H1 (cell line): ENCODE results near the gene SVIL. TPM values are rescaled to one million over a fixed set of nuclear protein-coding genes. Genes with fewer than 3 reads are reported as not detected.
A peak's percentile ranks its signal among the peaks of the same experiment; 100 is the strongest.

ENCODE experiments used
- CTCF ChIA-PET: fragments of 300-600 bp; sonication (Branson Sonifier 250); formaldehyde crosslinking; loops from one replicate; lab custom pipeline; 2021; ENCODE audit not compliant: partially characterized antibody; lab: Charles Lee
- POLR2A ChIA-PET: fragments of 300-600 bp; sonication (Branson Sonifier 250); formaldehyde crosslinking; loops from one replicate; lab custom pipeline; 2021; ENCODE audit warnings: inconsistent platforms; ENCODE audit not compliant: partially characterized antibody; lab: Charles Lee
- DNase-seq, 2 experiments: peaks; one replicate each; pipeline versions ENCODE4 v3.0.0 to v3.0.0-alpha.2; 2010 to 2022; ENCODE audit warnings: low spot score in 2 of 2, low read depth in 1 of 2, mixed read lengths in 1 of 2
- FAIRE-seq: peaks from 2 replicates; lab custom pipeline; 2011; peaks lifted over from hg19 to GRCh38; lab: Jason Lieb, UNC
- H2AFZ ChIP-seq: 2 replicates; pipeline ENCODE4 v1.8.1; 2012; ENCODE audit warnings: low read length, inconsistent platforms
- H2AK5ac ChIP-seq: 2 replicates; pipeline ENCODE4 v1.6.1; 2013; ENCODE audit warnings: low read depth, low read length
- H2BK120ac ChIP-seq: replicated peaks from 2 replicates; pipeline ENCODE3; 2013; ENCODE audit warnings: low read depth, low read length, inconsistent platforms
- H2BK12ac ChIP-seq: 2 replicates; pipeline ENCODE4 v1.6.1; 2013; ENCODE audit warnings: low read depth, low read length
- H2BK15ac ChIP-seq: 2 replicates; pipeline ENCODE4 v1.6.1; 2013; ENCODE audit warnings: low read length
- H2BK20ac ChIP-seq: 2 replicates; pipeline ENCODE4 v1.6.1; 2013; ENCODE audit warnings: low read length
- H2BK5ac ChIP-seq: 2 replicates; pipeline ENCODE4 v1.6.1; 2013; ENCODE audit warnings: low read depth, low read length
- H3K14ac ChIP-seq: 2 replicates; pipeline ENCODE4 v1.6.1; 2013; ENCODE audit warnings: inconsistent platforms; ENCODE audit not compliant: insufficient read length
- H3K18ac ChIP-seq: 2 replicates; pipeline ENCODE4 v1.6.1; 2013; ENCODE audit warnings: low read length; ENCODE audit errors: extremely low read depth
- H3K23ac ChIP-seq: 2 replicates; pipeline ENCODE4 v1.6.1; 2013; ENCODE audit warnings: inconsistent platforms; ENCODE audit not compliant: insufficient read length
- H3K23me2 ChIP-seq: 2 replicates; pipeline ENCODE4 v1.6.1; 2013; ENCODE audit warnings: low read depth, low read length
- H3K27ac ChIP-seq: 2 replicates; pipeline ENCODE4 v1.6.1; 2011; ENCODE audit warnings: low read depth, low read length, inconsistent platforms
- H3K27me3 ChIP-seq, 4 experiments: replicated peaks in 1 of 4; 1 replicate in 1 of 4; 2 replicates in 3 of 4; pipeline versions ENCODE4 v1.6.1 to v1.8.1; 2011 to 2013; ENCODE audit warnings: low read length in 3 of 4, mild to moderate bottlenecking in 3 of 4, inconsistent platforms in 2 of 4, mixed read lengths in 2 of 4, moderate library complexity in 1 of 4; ENCODE audit not compliant: control insufficient read depth in 3 of 4, insufficient read depth in 3 of 4; ENCODE audit errors: extremely low read depth in 1 of 4
- H3K36me3 ChIP-seq, 4 experiments: 2 replicates each; pipeline versions ENCODE4 v1.6.1 to v1.8.1; 2011 to 2013; ENCODE audit warnings: mild to moderate bottlenecking in 4 of 4, low read length in 3 of 4, moderate library complexity in 2 of 4, control low read depth in 1 of 4, inconsistent platforms in 1 of 4; ENCODE audit not compliant: insufficient read depth in 4 of 4, control insufficient read depth in 2 of 4
- H3K4ac ChIP-seq: replicated peaks from 2 replicates; pipeline ENCODE3; 2013; ENCODE audit warnings: low read length, low read depth, mixed read lengths, inconsistent platforms; ENCODE audit not compliant: insufficient read length
- H3K4me1 ChIP-seq, 4 experiments: replicated peaks in 1 of 4; 1 replicate in 1 of 4; 2 replicates in 3 of 4; pipeline versions ENCODE4 v1.6.1 to v1.8.1; 2011 to 2013; ENCODE audit warnings: low read length in 3 of 4, inconsistent platforms in 2 of 4, mixed read lengths in 1 of 4; ENCODE audit not compliant: insufficient read depth in 4 of 4, control insufficient read depth in 3 of 4
- H3K4me2 ChIP-seq, 2 experiments: 2 replicates each; pipeline versions ENCODE4 v1.6.1 to v1.8.1; 2011 to 2013; ENCODE audit warnings: low read depth in 2 of 2, low read length in 2 of 2, control low read depth in 1 of 2, inconsistent platforms in 1 of 2, mild to moderate bottlenecking in 1 of 2; ENCODE audit not compliant: insufficient read depth in 1 of 2
- H3K4me3 ChIP-seq, 4 experiments: fragments of 200-600, 300-600 bp in 1 of 4; sonication (generic), shearing (Covaris generic), sonication (Bioruptor Twin) in 1 of 4; 2 replicates each; pipeline versions ENCODE4 v1.5.1 to v1.8.1; 2011 to 2016; ENCODE audit warnings: low read length in 4 of 4, low read depth in 3 of 4, control low read depth in 2 of 4, inconsistent platforms in 2 of 4, mild to moderate bottlenecking in 2 of 4, mixed read lengths in 1 of 4, moderate library complexity in 1 of 4; ENCODE audit not compliant: insufficient read depth in 2 of 4; ENCODE audit errors: extremely low read depth in 1 of 4
- H3K56ac ChIP-seq: replicated peaks from 2 replicates; pipeline ENCODE3; 2013; ENCODE audit warnings: low read depth, mild to moderate bottlenecking, mixed read lengths, low read length, inconsistent platforms; ENCODE audit not compliant: insufficient read length
- H3K79me1 ChIP-seq: 2 replicates; pipeline ENCODE4 v1.6.1; 2013; ENCODE audit warnings: low read depth, low read length, control low read depth
- H3K79me2 ChIP-seq, 2 experiments: 2 replicates each; pipeline versions ENCODE4 v1.6.1 to v1.8.1; 2012 to 2013; ENCODE audit warnings: low read length in 2 of 2, mild to moderate bottlenecking in 2 of 2, inconsistent platforms in 1 of 2; ENCODE audit not compliant: insufficient read depth in 2 of 2, control insufficient read depth in 1 of 2
- H3K9ac ChIP-seq, 4 experiments: replicated peaks in 1 of 4; 1 replicate in 1 of 4; 2 replicates in 3 of 4; pipeline versions ENCODE4 v1.6.1 to v1.8.1; 2011 to 2013; ENCODE audit warnings: low read depth in 3 of 4, low read length in 3 of 4, control low read depth in 2 of 4, mild to moderate bottlenecking in 2 of 4, moderate library complexity in 2 of 4, inconsistent platforms in 1 of 4; ENCODE audit errors: extremely low read depth in 1 of 4
- H3K9me3 ChIP-seq, 2 experiments: 2 replicates each; pipeline versions ENCODE4 v1.6.1 to v1.8.1; 2012 to 2013; ENCODE audit warnings: mild to moderate bottlenecking in 2 of 2, moderate library complexity in 2 of 2, control low read depth in 1 of 2, inconsistent platforms in 1 of 2, low read depth in 1 of 2, low read length in 1 of 2, mixed read lengths in 1 of 2; ENCODE audit not compliant: insufficient read depth in 2 of 2
- H4K20me1 ChIP-seq, 2 experiments: replicated peaks in 1 of 2; 2 replicates each; pipeline versions ENCODE3 to v1.8.1; 2011 to 2013; ENCODE audit warnings: inconsistent platforms in 2 of 2, low read length in 2 of 2, mild to moderate bottlenecking in 1 of 2; ENCODE audit not compliant: insufficient read depth in 2 of 2, control insufficient read depth in 1 of 2
- H4K5ac ChIP-seq: 2 replicates; pipeline ENCODE4 v1.6.1; 2013; ENCODE audit warnings: low read length, low read depth, mixed read lengths, inconsistent platforms; ENCODE audit not compliant: insufficient read length
- H4K8ac ChIP-seq: 2 replicates; pipeline ENCODE4 v1.8.0; 2013; ENCODE audit warnings: mild to moderate bottlenecking, moderate library complexity, low read length, inconsistent platforms; ENCODE audit not compliant: insufficient read depth; ENCODE audit errors: extremely low read depth
- H4K91ac ChIP-seq: replicated peaks from 2 replicates; pipeline ENCODE3; 2013; ENCODE audit warnings: low read length, mixed read lengths, inconsistent platforms; ENCODE audit not compliant: insufficient read length
- CEBPB ChIP-seq: IDR thresholded peaks from 2 replicates; pipeline ENCODE4 v1.6.1; 2012; ENCODE audit warnings: low read depth, low read length
- SRF ChIP-seq: IDR thresholded peaks from 2 replicates; pipeline ENCODE4 v1.6.1; 2011; ENCODE audit warnings: mild to moderate bottlenecking, low read depth, low read length, moderate library complexity
- ZNF274 ChIP-seq: IDR thresholded peaks from 2 replicates; pipeline ENCODE4 v1.7.0; 2012; ENCODE audit warnings: low read length, borderline replicate concordance; ENCODE audit errors: extremely low read depth
- WGBS, 2 experiments: shearing (Covaris generic) in 1 of 2; methylation state at CpG; one replicate each; pipeline versions ENCODE4 v1.1.6 to v1.1.7; 2013 to 2015; ENCODE audit warnings: low lambda C conversion rate in 2 of 2, mixed read lengths in 2 of 2, inconsistent platforms in 1 of 2, low coverage in 1 of 2, missing lambda C conversion rate in 1 of 2; ENCODE audit not compliant: insufficient replicate concordance in 2 of 2, insufficient coverage in 1 of 2, insufficient read length in 1 of 2; ENCODE audit errors: extremely low coverage in 1 of 2, missing lambda C conversion rate in 1 of 2; 5-methylcytosine and 5-hydroxymethylcytosine counted together
- long read RNA-seq, 2 experiments: library from RNA in 1 of 2; library from capped mRNA in 1 of 2; stranded (forward); transcript quantifications; one replicate each; pipeline ENCODE4 v2.0.0, GENCODE V29; 2021; ENCODE audit warnings: inconsistent platforms in 1 of 2
- polyA minus RNA-seq, 3 experiments: library from RNA; depleted of rRNA, polyadenylated mRNA; stranded (reverse); fragments of >200 nt; gene quantifications; 1 replicate in 2 of 3; 2 replicates in 1 of 3; pipeline ENCODE4 v1.2.3, GENCODE V29; 2011
- polyA plus RNA-seq, 7 experiments: library from polyadenylated mRNA; depleted of rRNA in 3 of 7; stranded (reverse) in 5 of 7; unstranded in 2 of 7; fragments of >200 nt in 5 of 7; fragments of 200-250 nt in 2 of 7; gene quantifications; 1 replicate in 5 of 7; 2 replicates in 1 of 7; 4 replicates in 1 of 7; pipeline versions ENCODE4 v1.2.1 to v1.2.3, GENCODE V29; 2011 to 2013; ENCODE audit warnings: missing spikeins in 2 of 7, mixed read lengths in 2 of 7
- total RNA-seq: library from RNA; stranded (reverse); fragmentation: NEBNext Ultra II Directional; extraction: Animal tissue kit (Norgen Biotek cat#: 25700); gene quantifications from 2 replicates; pipeline ENCODE4 v1.2.1, GENCODE V29; 2021

SVIL gene, protein sequence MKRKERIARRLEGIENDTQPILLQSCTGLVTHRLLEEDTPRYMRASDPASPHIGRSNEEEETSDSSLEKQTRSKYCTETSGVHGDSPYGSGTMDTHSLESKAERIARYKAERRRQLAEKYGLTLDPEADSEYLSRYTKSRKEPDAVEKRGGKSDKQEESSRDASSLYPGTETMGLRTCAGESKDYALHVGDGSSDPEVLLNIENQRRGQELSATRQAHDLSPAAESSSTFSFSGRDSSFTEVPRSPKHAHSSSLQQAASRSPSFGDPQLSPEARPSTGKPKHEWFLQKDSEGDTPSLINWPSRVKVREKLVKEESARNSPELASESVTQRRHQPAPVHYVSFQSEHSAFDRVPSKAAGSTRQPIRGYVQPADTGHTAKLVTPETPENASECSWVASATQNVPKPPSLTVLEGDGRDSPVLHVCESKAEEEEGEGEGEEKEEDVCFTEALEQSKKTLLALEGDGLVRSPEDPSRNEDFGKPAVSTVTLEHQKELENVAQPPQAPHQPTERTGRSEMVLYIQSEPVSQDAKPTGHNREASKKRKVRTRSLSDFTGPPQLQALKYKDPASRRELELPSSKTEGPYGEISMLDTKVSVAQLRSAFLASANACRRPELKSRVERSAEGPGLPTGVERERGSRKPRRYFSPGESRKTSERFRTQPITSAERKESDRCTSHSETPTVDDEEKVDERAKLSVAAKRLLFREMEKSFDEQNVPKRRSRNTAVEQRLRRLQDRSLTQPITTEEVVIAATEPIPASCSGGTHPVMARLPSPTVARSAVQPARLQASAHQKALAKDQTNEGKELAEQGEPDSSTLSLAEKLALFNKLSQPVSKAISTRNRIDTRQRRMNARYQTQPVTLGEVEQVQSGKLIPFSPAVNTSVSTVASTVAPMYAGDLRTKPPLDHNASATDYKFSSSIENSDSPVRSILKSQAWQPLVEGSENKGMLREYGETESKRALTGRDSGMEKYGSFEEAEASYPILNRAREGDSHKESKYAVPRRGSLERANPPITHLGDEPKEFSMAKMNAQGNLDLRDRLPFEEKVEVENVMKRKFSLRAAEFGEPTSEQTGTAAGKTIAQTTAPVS (N-terminal part only)
- total RNA-seq (15.4 and 16.0 TPM in 2 replicates), polyA plus RNA-seq (2011; rRNA removed) (4.3 and 4.7 TPM in 2 replicates), polyA minus RNA-seq (2011; rRNA and poly(A)+ RNA removed) (12.4 and 14.0 TPM in 2 replicates)
- 5.3 TPM for polyA plus RNA-seq (2011; cell fraction: cytosol; rRNA removed)
- 18.4 TPM for polyA plus RNA-seq (2011; cell fraction: nucleus; rRNA removed)
- polyA plus RNA-seq (2012, experiment 1 of 2) = 11.8 to 19.5 TPM (median 12.7 TPM) in 4 replicates
- 0.76 TPM for polyA plus RNA-seq (2012, experiment 2 of 2)
- polyA plus RNA-seq (2013, experiment 1 of 2) = 14.1 TPM
- polyA plus RNA-seq (2013, experiment 2 of 2) = 13.6 TPM
- 14.7 TPM for polyA minus RNA-seq (2011; cell fraction: cytosol; rRNA and poly(A)+ RNA removed)
- polyA minus RNA-seq (2011; cell fraction: nucleus; rRNA and poly(A)+ RNA removed) = 18.8 TPM
- long read RNA-seq, experiment 1, partial matches to known transcripts = 2 of 4 reads
- long read RNA-seq, experiment 1, other reads (novel, unspliced or antisense) = 2 of 4 reads
- long read RNA-seq, experiment 2, partial matches to known transcripts = 4 of 4 reads
- long read RNA-seq, experiment 2, other reads (novel, unspliced or antisense) = 0 of 4 reads

DNA sequence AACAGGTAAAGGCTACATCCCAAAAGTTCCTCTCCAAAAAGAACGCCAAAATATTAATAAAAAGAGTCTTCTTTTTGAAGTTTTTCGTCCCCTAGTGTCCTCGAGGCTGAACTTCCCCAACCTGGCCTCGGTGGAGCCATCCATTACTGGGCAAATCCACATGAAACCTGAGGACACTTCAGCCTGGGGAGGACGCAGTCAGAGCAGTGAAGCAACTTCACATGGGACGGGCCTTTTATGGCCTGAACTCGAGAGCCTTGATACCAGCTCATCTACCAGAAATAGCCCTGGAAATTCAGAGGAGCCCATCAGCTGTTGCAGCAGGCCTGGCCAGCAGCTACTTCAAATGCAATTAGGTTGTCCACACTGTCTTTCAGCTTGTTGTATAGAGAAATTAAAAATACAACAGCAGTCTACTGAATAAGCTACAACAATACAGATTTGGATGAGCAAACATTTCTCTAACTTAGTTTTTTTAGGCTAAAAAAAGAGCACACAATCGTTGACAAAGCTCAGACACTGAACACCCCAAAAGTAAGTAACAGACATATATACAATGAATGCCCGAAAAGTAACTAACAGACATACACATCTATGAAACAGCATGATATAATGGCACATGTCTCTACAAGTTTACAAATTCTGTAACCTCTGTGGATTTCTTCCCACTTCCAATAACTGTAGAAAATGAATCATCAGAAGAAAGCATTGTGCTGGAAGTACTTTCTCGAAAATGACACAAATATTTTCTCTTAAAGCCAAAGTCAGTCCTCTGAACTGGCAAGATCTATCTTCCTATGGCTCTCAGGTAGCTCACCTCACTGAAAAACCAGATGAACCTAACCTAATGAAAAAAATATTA, at the start of gene SVIL:
Gene SVIL, minus strand, starts transcription at position 208 of the 862 bp plus-strand sequence. CDS start 79,913 bp downstream, outside the sequence.
- Histone ChIP-seq H3K27me3 (no peaks in the 10 kb centered on the region), H3K27ac (no peak within 1 kb of the TSS), H3K36me3 (no peaks in the 10 kb centered on the region), H4K8ac (no peak within 1 kb of the TSS), H3K56ac (peak within 1 kb of the TSS; percentile 42), H4K5ac (peak within 1 kb of the TSS; percentile 29), H2BK120ac (peak within 1 kb of the TSS; percentile 86), H4K20me1 (no peaks in the 10 kb centered on the region), H3K4me2 (peak within 1 kb of the TSS in 1 of 2 experiments; percentile 10; a peak in 3 of 4 replicates), H3K79me1 (0 out of 2 replicates have a peak, but pooled peaks cover 2% of the 10 kb centered on the region), H4K91ac (peak within 1 kb of the TSS; percentile 31), H3K18ac (no peak within 1 kb of the TSS; the same call in none of the 2 replicates), H2BK15ac (no peak within 1 kb of the TSS), H3K4me1 (peaks cover 9 to 13% (median 11%) of the 10 kb centered on the region in 4 experiments; a peak in 5 of 7 replicates), H2AK5ac (no peak within 1 kb of the TSS), H3K79me2 (peaks cover 0 to 4% of the 10 kb centered on the region in 2 experiments; a peak in 1 of 4 replicates), H2AFZ (no peak within 1 kb of the TSS), H2BK12ac (no peak within 1 kb of the TSS), H2BK20ac (no peak within 1 kb of the TSS), H2BK5ac (peak within 1 kb of the TSS; percentile 38; the same call in 1 of the 2 replicates), H3K23ac (no peak within 1 kb of the TSS), H3K9me3 (no peaks in the 10 kb centered on the region), H3K14ac (no peak within 1 kb of the TSS), H3K23me2 (no peaks in the 10 kb centered on the region), H3K4ac (no peak within 1 kb of the TSS), H3K9ac (no peak within 1 kb of the TSS; a peak in 2 of 7 replicates), H3K4me3 (peak within 1 kb of the TSS in 1 of 4 experiments; percentile 46; a peak in 2 of 8 replicates)
- FAIRE-seq = peak; percentile 36
- DNase-seq = no peak
- WGBS, 2 experiments = 64% methylated on average over 10 of the region's 10 CpGs; no CpG with 5 or more reads in 1 of the 2 experiments
- POLR2A ChIA-PET = interaction anchor here (0.6 to 1.4 kb wide), 2 partner anchors 12 to 506 kb away, joined by 5 read pairs; no protein-coding TSS in a partner anchor
- peak; percentile 48; the same call in 1 of the 2 replicates for TF ChIP-seq CEBPB
- TF ChIP-seq ZNF274 = no peak
- peak; percentile 66; the same call in 1 of the 2 replicates for TF ChIP-seq SRF
- CTCF ChIA-PET = interaction anchor here (0.8 to 1.6 kb wide), 6 partner anchors 8 to 101 kb away, joined by 3 to 5 read pairs (median 4); no protein-coding TSS in a partner anchor
